OCI-LY1 (cell line): ENCODE data around the gene SLC16A4.

Experiments used
- H2AFZ ChIP-seq: fragments of 200-600 bp; sonication (generic), shearing (Covaris generic); 2 replicates; pipeline ENCODE4 v1.6.0; 2014; ENCODE audit warnings: antibody characterized with exemption, mild to moderate bottlenecking, low read length
- H3F3A ChIP-seq: fragments of 200-600 bp; sonication (generic), shearing (Covaris generic); 2 replicates; pipeline ENCODE4 v1.6.0; 2014; ENCODE audit warnings: mild to moderate bottlenecking, antibody characterized with exemption, low read length, moderate library complexity; ENCODE audit not compliant: insufficient read depth
- H3K27ac ChIP-seq: fragments of 200-600 bp; sonication (generic); 2 replicates; pipeline ENCODE4 v1.5.1; 2014; ENCODE audit warnings: low read length, mixed run types, mild to moderate bottlenecking, low read depth; ENCODE audit not compliant: poor library complexity, severe bottlenecking
- H3K27me3 ChIP-seq: fragments of 200-600 bp; sonication (generic); 2 replicates; pipeline ENCODE4 v1.6.0; 2014; ENCODE audit warnings: antibody characterized with exemption, mild to moderate bottlenecking, low read length, moderate library complexity; ENCODE audit not compliant: insufficient read depth
- H3K36me3 ChIP-seq: fragments of 200-600 bp; sonication (generic); 2 replicates; pipeline ENCODE4 v1.6.1; 2014; ENCODE audit warnings: mild to moderate bottlenecking, antibody characterized with exemption, low read length, moderate library complexity, mixed read lengths; ENCODE audit not compliant: insufficient read depth
- H3K4me1 ChIP-seq: fragments of 200-600 bp; sonication (generic); 2 replicates; pipeline ENCODE4 v1.5.1; 2014; ENCODE audit warnings: mild to moderate bottlenecking, low read length, moderate library complexity; ENCODE audit not compliant: insufficient read depth, severe bottlenecking
- H3K4me2 ChIP-seq: fragments of 200-600 bp; sonication (generic), shearing (Covaris generic); 2 replicates; pipeline ENCODE4 v1.6.1; 2014; ENCODE audit warnings: low read length
- H3K4me3 ChIP-seq: fragments of 200-600 bp; sonication (generic); 2 replicates; pipeline ENCODE4 v1.5.1; 2014; ENCODE audit warnings: low read length, low read depth, mild to moderate bottlenecking, mixed read lengths; ENCODE audit not compliant: poor library complexity, severe bottlenecking
- H3K79me2 ChIP-seq: fragments of 200-600 bp; shearing (Covaris generic); 2 replicates; pipeline ENCODE4 v1.6.1; 2016; ENCODE audit warnings: mixed run types, low read length, mixed read lengths; ENCODE audit not compliant: insufficient read depth
- H3K9ac ChIP-seq: fragments of 200-600 bp; sonication (generic), shearing (Covaris generic); 2 replicates; pipeline ENCODE4 v1.6.1; 2014; ENCODE audit warnings: mild to moderate bottlenecking, low read length, mixed read lengths
- H3K9me2 ChIP-seq: fragments of 200-600 bp; sonication (generic), shearing (Covaris generic); 2 replicates; pipeline ENCODE4 v1.6.1; 2014; ENCODE audit warnings: low read depth, mild to moderate bottlenecking, low read length, mixed read lengths
- H3K9me3 ChIP-seq: fragments of 200-600 bp; shearing (Covaris generic); 2 replicates; pipeline ENCODE4 v1.6.1; 2014; ENCODE audit warnings: low read length, mixed read lengths
- H4K20me1 ChIP-seq: fragments of 200-600 bp; sonication (generic), shearing (Covaris generic); 2 replicates; pipeline ENCODE4 v1.6.0; 2016; ENCODE audit warnings: mild to moderate bottlenecking, low read length; ENCODE audit not compliant: insufficient read depth
- EZH2 ChIP-seq: fragments of 200-600 bp; sonication (generic), shearing (Covaris generic); IDR thresholded peaks from 2 replicates; pipeline ENCODE4 v1.8.0; 2017; ENCODE audit warnings: borderline replicate concordance, mixed run types, mild to moderate bottlenecking, antibody characterized with exemption, low read length, moderate library complexity, mixed read lengths
- TF ChIP-seq, protein P1 (sequence below): fragments of 200-600 bp; sonication (generic), shearing (Covaris generic); IDR thresholded peaks from 2 replicates; pipeline ENCODE4 v1.5.1; 2017; ENCODE audit warnings: mild to moderate bottlenecking, antibody characterized with exemption, low read length, moderate library complexity, mixed read lengths

SLC16A4 gene

DNA sequence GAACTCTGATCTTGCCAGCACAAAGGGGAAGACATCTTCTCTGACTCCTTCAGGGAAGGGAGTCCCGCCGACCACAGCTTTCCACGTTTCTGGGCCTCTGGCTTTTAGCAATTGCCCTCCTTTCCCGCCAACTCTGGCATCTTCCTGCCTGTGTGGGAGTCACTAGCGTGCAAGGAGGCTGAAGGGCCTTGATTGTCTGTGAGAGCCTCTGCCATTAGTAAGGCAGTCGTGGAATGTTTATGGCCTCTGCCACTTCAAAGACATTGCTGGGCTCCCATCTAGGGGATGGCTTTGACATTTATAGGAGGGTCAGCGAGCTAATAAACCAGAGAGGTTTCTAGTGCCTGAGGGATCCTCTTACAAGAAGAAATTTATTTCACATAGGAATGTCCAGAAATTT, 45.8 kb upstream of the SLC16A4 start:
- TF ChIP-seq, protein P1, sequence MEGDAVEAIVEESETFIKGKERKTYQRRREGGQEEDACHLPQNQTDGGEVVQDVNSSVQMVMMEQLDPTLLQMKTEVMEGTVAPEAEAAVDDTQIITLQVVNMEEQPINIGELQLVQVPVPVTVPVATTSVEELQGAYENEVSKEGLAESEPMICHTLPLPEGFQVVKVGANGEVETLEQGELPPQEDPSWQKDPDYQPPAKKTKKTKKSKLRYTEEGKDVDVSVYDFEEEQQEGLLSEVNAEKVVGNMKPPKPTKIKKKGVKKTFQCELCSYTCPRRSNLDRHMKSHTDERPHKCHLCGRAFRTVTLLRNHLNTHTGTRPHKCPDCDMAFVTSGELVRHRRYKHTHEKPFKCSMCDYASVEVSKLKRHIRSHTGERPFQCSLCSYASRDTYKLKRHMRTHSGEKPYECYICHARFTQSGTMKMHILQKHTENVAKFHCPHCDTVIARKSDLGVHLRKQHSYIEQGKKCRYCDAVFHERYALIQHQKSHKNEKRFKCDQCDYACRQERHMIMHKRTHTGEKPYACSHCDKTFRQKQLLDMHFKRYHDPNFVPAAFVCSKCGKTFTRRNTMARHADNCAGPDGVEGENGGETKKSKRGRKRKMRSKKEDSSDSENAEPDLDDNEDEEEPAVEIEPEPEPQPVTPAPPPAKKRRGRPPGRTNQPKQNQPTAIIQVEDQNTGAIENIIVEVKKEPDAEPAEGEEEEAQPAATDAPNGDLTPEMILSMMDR = no peak
- TF ChIP-seq EZH2 = no peak
- no peaks in the 10 kb centered on the region for H3K36me3 ChIP-seq
- no peaks in the 10 kb centered on the region for H3K9me2 ChIP-seq
- H3K79me2 ChIP-seq = no peaks in the 10 kb centered on the region
- H3K9me3 ChIP-seq = no peaks in the 10 kb centered on the region
- no peaks in the 10 kb centered on the region for H3K4me1 ChIP-seq
- no peak overlapping the region for H3K9ac ChIP-seq
- H2AFZ ChIP-seq = no peak overlapping the region
- no peak overlapping the region for H3K4me2 ChIP-seq
- no peaks in the 10 kb centered on the region for H3F3A ChIP-seq
- no peak overlapping the region for H3K27ac ChIP-seq
- H3K27me3 ChIP-seq = peaks cover 1% of the 10 kb centered on the region
- H3K4me3 ChIP-seq = no peak overlapping the region
- no peaks in the 10 kb centered on the region for H4K20me1 ChIP-seq

DNA sequence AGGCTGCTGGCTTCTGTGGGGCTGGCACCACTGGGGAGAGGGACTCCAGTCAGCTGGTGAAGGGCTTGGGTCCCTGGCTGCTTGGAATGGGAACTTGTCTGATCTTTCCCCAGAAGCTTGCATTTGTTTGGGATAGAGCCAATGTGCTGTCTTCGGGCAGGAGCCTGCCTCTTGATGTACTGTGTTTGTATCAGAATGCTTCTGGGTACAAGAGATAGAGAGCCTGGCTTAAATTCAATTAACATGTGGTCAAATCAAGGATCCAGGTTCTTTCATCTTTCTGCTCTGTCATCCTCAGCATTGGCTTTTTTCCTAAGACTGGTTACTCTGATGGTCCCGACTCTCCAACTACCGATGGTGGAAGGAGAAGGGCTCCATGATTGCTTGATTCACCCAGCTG, 44.1 kb upstream of the SLC16A4 start:
- TF ChIP-seq, protein P1 = no peak
- H3K4me2 ChIP-seq = no peak overlapping the region
- H3K9me3 ChIP-seq = no peaks in the 10 kb centered on the region
- no peaks in the 10 kb centered on the region for H3K9me2 ChIP-seq
- H3K4me1 ChIP-seq = no peaks in the 10 kb centered on the region
- peaks cover 8% of the 10 kb centered on the region for H3K27me3 ChIP-seq
- no peaks in the 10 kb centered on the region for H3K79me2 ChIP-seq
- H3K4me3 ChIP-seq = no peak overlapping the region
- H3K36me3 ChIP-seq = no peaks in the 10 kb centered on the region
- no peak overlapping the region for H3K27ac ChIP-seq
- no peak overlapping the region for H3K9ac ChIP-seq
- H4K20me1 ChIP-seq = no peaks in the 10 kb centered on the region
- no peaks in the 10 kb centered on the region for H3F3A ChIP-seq
- no peak overlapping the region for H2AFZ ChIP-seq

DNA sequence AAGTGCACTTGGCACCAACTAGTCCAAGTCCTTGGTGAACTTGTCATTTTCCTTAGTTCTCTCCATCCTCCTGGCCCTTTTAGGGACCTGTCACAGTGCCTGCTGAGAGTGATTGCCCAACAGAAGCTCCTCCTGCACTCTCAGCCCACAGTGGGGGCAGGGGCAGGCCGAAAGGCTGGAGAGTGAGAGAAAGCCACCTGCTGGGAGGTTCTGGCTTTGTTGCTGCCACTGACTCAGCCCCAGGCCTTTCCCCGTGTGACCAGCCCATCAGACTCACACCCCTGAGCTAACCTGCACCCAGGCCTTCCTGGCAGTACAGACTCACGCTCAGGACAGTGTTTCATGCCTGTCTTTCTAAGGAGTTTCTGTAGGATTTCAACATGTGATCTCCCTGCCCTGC, 43.0 kb upstream of the SLC16A4 start:
- Histone ChIP-seq H3K27me3 (peaks cover 8% of the 10 kb centered on the region), H3K4me2 (no peak overlapping the region)

More for the DNA sequence above, 43.0 kb upstream of the SLC16A4 start:
- H3K36me3 ChIP-seq = no peaks in the 10 kb centered on the region
- H3F3A ChIP-seq = no peaks in the 10 kb centered on the region
- no peaks in the 10 kb centered on the region for H4K20me1 ChIP-seq
- no peaks in the 10 kb centered on the region for H3K4me1 ChIP-seq
- no peak overlapping the region for H3K4me3 ChIP-seq
- no peak for TF ChIP-seq EZH2
- TF ChIP-seq, protein P1 = no peak; the same call in 1 of the 2 replicates
- H3K79me2 ChIP-seq = no peaks in the 10 kb centered on the region
- H3K27ac ChIP-seq = no peak overlapping the region
- H3K9me2 ChIP-seq = no peaks in the 10 kb centered on the region
- no peak overlapping the region for H3K9ac ChIP-seq
- no peaks in the 10 kb centered on the region for H3K9me3 ChIP-seq
- H2AFZ ChIP-seq = no peak overlapping the region
